Measurements from ENCODE around the gene CHI3L2.

CHI3L2 gene

GRCh38 chr1:111227434-111227833, at the start of gene CHI3L2:
CHI3L2 (plus strand) TSS chr1:111227713; CDS start chr1:111227730, 17 bp downstream.
- no peak for DNase-seq (ENCODE audit: low spot score)

- no peak for DNase-seq (ENCODE audit: low spot score)
These were observed 47.5 kb upstream of the CHI3L2 start for GRCh38 chr1:111179968-111180533.

GRCh38 chr1:111182052-111182451, 45.5 kb upstream of the CHI3L2 start:
- no peak for DNase-seq (ENCODE audit: low spot score)

GRCh38 chr1:111183308-111184069, 44.0 kb upstream of the CHI3L2 start:
- DNase-seq (ENCODE audit: low spot score) = no peak

- no peak for DNase-seq (ENCODE audit: low spot score)
These were observed 42.9 kb upstream of the CHI3L2 start for GRCh38 chr1:111184663-111185062.

- no peak for DNase-seq (ENCODE audit: low spot score)
These were observed 36.5 kb upstream of the CHI3L2 start for GRCh38 chr1:111190931-111191451.

GRCh38 chr1:111191496-111191895, 36.0 kb upstream of the CHI3L2 start:
- peak; percentile 86 for DNase-seq (ENCODE audit: low spot score)

- DNase-seq (ENCODE audit: low spot score) = no peak
These were observed 35.4 kb upstream of the CHI3L2 start for GRCh38 chr1:111192074-111192473.

- no peak for DNase-seq (ENCODE audit: low spot score)
These were observed 34.6 kb upstream of the CHI3L2 start for GRCh38 chr1:111192658-111193519.

GRCh38 chr1:111193712-111194480, 33.6 kb upstream of the CHI3L2 start:
- no peak for DNase-seq (ENCODE audit: low spot score)

GRCh38 chr1:111195002-111195684, 32.4 kb upstream of the CHI3L2 start:
- no peak for DNase-seq (ENCODE audit: low spot score)

GRCh38 chr1:111196213-111196612, 31.3 kb upstream of the CHI3L2 start:
- DNase-seq (ENCODE audit: low spot score) = no peak

GRCh38 chr1:111197598-111198284, 29.8 kb upstream of the CHI3L2 start:
- no peak for DNase-seq (ENCODE audit: low spot score)

GRCh38 chr1:111198836-111199235, 28.7 kb upstream of the CHI3L2 start:
- DNase-seq (ENCODE audit: low spot score) = no peak

GRCh38 chr1:111199329-111199728, 28.2 kb upstream of the CHI3L2 start:
- no peak for DNase-seq (ENCODE audit: low spot score)

- DNase-seq (ENCODE audit: low spot score) = no peak
These were observed 27.4 kb upstream of the CHI3L2 start, which contains the start of gene DENND2D for GRCh38 chr1:111199881-111200801. DENND2D (minus strand) TSS chr1:111200646; CDS start chr1:111200459, 187 bp downstream.

- DNase-seq (ENCODE audit: low spot score) = no peak
These were observed 26.7 kb upstream of the CHI3L2 start for GRCh38 chr1:111200802-111201161.

- DNase-seq (ENCODE audit: low spot score) = no peak
These were observed 26.0 kb upstream of the CHI3L2 start for GRCh38 chr1:111201275-111202090.

GRCh38 chr1:111202366-111202706, 25.2 kb upstream of the CHI3L2 start:
- no peak for DNase-seq (ENCODE audit: low spot score)
